GM23338 (cell line): ENCODE data around the gene ULBP2.

ENCODE experiments used
- CREB1 ChIP-seq: fragments of 250-450 bp; sonication (Bioruptor Pico); IDR thresholded peaks from 2 replicates; pipeline ENCODE4 v1.5.0; 2020; ENCODE audit warnings: low read depth, mild to moderate bottlenecking, moderate library complexity
- EZH2 ChIP-seq: fragments of 200-600 bp; sonication (generic); IDR thresholded peaks from one replicate; pipeline ENCODE4 v1.8.0; 2017; ENCODE audit warnings: antibody characterized with exemption, mild to moderate bottlenecking, low read depth; ENCODE audit not compliant: unreplicated experiment
- EZH2phosphoT487 ChIP-seq: fragments of 200-600 bp; sonication (generic); IDR thresholded peaks from one replicate; pipeline ENCODE4 v1.8.1; 2018; ENCODE audit warnings: antibody characterized with exemption; ENCODE audit not compliant: unreplicated experiment
- JUNB ChIP-seq: IDR thresholded peaks from one replicate; pipeline ENCODE4 v1.6.1; 2016; ENCODE audit warnings: antibody characterized with exemption; ENCODE audit not compliant: unreplicated experiment
- NANOG ChIP-seq: IDR thresholded peaks from 2 replicates; pipeline ENCODE4 v1.6.1; 2016; ENCODE audit warnings: antibody characterized with exemption, borderline replicate concordance
- POLR2AphosphoS5 ChIP-seq: IDR thresholded peaks from 2 replicates; pipeline ENCODE4 v1.6.1; 2016; ENCODE audit warnings: antibody characterized with exemption, low read depth
- REST ChIP-seq: IDR thresholded peaks from one replicate; pipeline ENCODE4 v1.6.1; 2018; ENCODE audit warnings: antibody characterized with exemption; ENCODE audit not compliant: unreplicated experiment
- STAT1 ChIP-seq: IDR thresholded peaks from one replicate; pipeline ENCODE4 v1.6.1; 2016; ENCODE audit warnings: antibody characterized with exemption; ENCODE audit not compliant: unreplicated experiment
- ZNF114 ChIP-seq: fragments of 250-450 bp; sonication (Bioruptor Pico); IDR thresholded peaks from 2 replicates; pipeline ENCODE4 v1.5.0; 2020; ENCODE audit warnings: mild to moderate bottlenecking, moderate library complexity
- ZNF331 ChIP-seq: fragments of 250-450 bp; sonication (Bioruptor Pico); IDR thresholded peaks from 2 replicates; pipeline ENCODE4 v1.5.0; 2020; ENCODE audit warnings: low read depth, mild to moderate bottlenecking, moderate library complexity
- ZNF462 ChIP-seq: fragments of 250-450 bp; sonication (Bioruptor Pico); IDR thresholded peaks from 2 replicates; pipeline ENCODE4 v1.5.0; 2020; ENCODE audit warnings: mild to moderate bottlenecking, moderate library complexity
- TF ChIP-seq, protein P1 (sequence below), 2 experiments: fragments of 200-600 bp in 1 of 2; sonication (generic) in 1 of 2; conservative IDR thresholded peaks; 2 replicates each; pipeline versions ENCODE4 v1.5.1 to v1.6.1; 2016 to 2017; ENCODE audit warnings: antibody characterized with exemption in 2 of 2, low read depth in 2 of 2, mild to moderate bottlenecking in 2 of 2, moderate library complexity in 1 of 2
- TF ChIP-seq, protein P2 (sequence below): IDR thresholded peaks from 2 replicates; pipeline ENCODE4 v1.6.1; 2016; ENCODE audit warnings: antibody characterized with exemption

DNA sequence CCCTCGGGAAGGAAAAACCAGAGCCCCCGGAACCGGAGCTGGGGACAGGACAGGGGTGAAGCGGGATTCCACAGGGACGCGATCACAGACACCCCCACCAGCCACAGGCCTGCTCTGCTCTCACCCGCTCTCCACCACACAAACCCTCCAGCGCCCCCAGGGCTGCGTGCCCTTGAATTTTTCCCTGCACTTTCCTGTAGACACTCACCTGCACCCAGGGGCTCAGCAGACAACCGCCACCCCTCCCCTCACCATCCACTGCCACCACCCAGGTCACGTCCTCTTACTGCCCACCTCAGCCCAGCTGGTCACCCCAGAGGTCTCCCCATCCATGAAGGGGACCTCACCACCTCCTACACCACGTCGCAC is 631 bp downstream of the ULBP2 start:
- TF ChIP-seq, protein P1, sequence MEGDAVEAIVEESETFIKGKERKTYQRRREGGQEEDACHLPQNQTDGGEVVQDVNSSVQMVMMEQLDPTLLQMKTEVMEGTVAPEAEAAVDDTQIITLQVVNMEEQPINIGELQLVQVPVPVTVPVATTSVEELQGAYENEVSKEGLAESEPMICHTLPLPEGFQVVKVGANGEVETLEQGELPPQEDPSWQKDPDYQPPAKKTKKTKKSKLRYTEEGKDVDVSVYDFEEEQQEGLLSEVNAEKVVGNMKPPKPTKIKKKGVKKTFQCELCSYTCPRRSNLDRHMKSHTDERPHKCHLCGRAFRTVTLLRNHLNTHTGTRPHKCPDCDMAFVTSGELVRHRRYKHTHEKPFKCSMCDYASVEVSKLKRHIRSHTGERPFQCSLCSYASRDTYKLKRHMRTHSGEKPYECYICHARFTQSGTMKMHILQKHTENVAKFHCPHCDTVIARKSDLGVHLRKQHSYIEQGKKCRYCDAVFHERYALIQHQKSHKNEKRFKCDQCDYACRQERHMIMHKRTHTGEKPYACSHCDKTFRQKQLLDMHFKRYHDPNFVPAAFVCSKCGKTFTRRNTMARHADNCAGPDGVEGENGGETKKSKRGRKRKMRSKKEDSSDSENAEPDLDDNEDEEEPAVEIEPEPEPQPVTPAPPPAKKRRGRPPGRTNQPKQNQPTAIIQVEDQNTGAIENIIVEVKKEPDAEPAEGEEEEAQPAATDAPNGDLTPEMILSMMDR (conservative IDR thresholded peaks at IDR 0.05; ENCODE audit: low read depth in 2 of 2), result no peak
- TF ChIP-seq REST (no peak), ZNF331 (CRISPR knock-in tag) (no peak), CREB1 (CRISPR knock-in tag) (no peak), EZH2 (no peak), EZH2phosphoT487 (no peak), POLR2AphosphoS5 (no peak), NANOG (no peak), JUNB (no peak), ZNF462 (CRISPR knock-in tag) (no peak), STAT1 (no peak), ZNF114 (CRISPR knock-in tag) (no peak)
- TF ChIP-seq, protein P2, sequence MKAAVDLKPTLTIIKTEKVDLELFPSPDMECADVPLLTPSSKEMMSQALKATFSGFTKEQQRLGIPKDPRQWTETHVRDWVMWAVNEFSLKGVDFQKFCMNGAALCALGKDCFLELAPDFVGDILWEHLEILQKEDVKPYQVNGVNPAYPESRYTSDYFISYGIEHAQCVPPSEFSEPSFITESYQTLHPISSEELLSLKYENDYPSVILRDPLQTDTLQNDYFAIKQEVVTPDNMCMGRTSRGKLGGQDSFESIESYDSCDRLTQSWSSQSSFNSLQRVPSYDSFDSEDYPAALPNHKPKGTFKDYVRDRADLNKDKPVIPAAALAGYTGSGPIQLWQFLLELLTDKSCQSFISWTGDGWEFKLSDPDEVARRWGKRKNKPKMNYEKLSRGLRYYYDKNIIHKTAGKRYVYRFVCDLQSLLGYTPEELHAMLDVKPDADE, result no peak
